Pancreas (tissue), 10 donors: ENCODE results near the gene BCAT1. TPM values are rescaled to one million over a fixed set of nuclear protein-coding genes. Genes with fewer than 3 reads are reported as not detected.

Experiments
- ATAC-seq, 4 donors: fragments of 200-7000 bp; cut with Tn5 transposase; one replicate each; pipeline versions ENCODE4 v1.8.0 to v1.9.1; 2020; ENCODE audit warnings: mild to moderate bottlenecking in 4 of 4, moderate library complexity in 4 of 4
- DNase-seq, 6 donors: peaks; one replicate each; pipeline ENCODE4 v3.0.0-alpha.2; 2020
- FAIRE-seq: peaks from 2 replicates; lab custom pipeline; 2012; peaks lifted over from hg19 to GRCh38; lab: Jason Lieb, UNC
- H3K27ac ChIP-seq, 4 donors: fragments of 200-600 bp; sonication (generic); 1 replicate in 3 of 4; 2 replicates in 1 of 4; pipeline versions ENCODE4 v1.5.0 to v1.8.0; 2020
- H3K27me3 ChIP-seq, 4 donors: fragments of 200-600 bp; one replicate each; pipeline ENCODE4 v1.8.0; 2021
- H3K36me3 ChIP-seq, 3 donors: fragments of 200-600 bp; sonication (generic) in 1 of 3; one replicate each; pipeline versions ENCODE4 v1.5.0 to v1.8.0; 2020 to 2021
- H3K4me1 ChIP-seq, 3 donors: fragments of 200-600 bp; one replicate each; pipeline ENCODE4 v1.8.0; 2021
- H3K4me3 ChIP-seq, 4 donors: fragments of 200-600 bp; sonication (generic) in 2 of 4; one replicate each; pipeline versions ENCODE4 v1.5.0 to v1.8.0; 2020 to 2021
- H3K9me3 ChIP-seq, 4 donors: fragments of 200-600 bp; one replicate each; pipeline ENCODE4 v1.8.0; 2021
- CTCF ChIP-seq, 4 donors: fragments of 200-600 bp; sonication (generic) in 3 of 4; IDR thresholded peaks; one replicate each; pipeline versions ENCODE4 v1.5.0 to v1.8.0; 2021; ENCODE audit warnings: antibody characterized with exemption in 4 of 4
- WGBS, 2 donors: extraction: QIAGEN DNeasy Blood & Tissue Kit; methylation state at CpG; one replicate each; pipeline ENCODE4 v1.1.7; 2013; 5-methylcytosine and 5-hydroxymethylcytosine counted together
- intact Hi-C, 3 donors: fragments of 100-400 bp; cut with DNase I; formaldehyde crosslinking; loops; one replicate each; pipeline versions ENCODE4 v1.11.1 to v1.14.2; 2022
- polyA plus RNA-seq, 2 donors: library from polyadenylated mRNA; stranded (reverse); fragments of 200-250 nt; gene quantifications; one replicate each; pipeline ENCODE4 v1.2.3, GENCODE V29; 2013
- total RNA-seq, 6 donors: library from RNA; stranded (reverse); fragmentation: NEBNext Ultra II Directional in 4 of 6; extraction: Animal tissue kit (Norgen Biotek cat#: 25700) in 4 of 6; gene quantifications; one replicate each; pipeline versions ENCODE4 v1.2.1 to v1.2.4, GENCODE V29; 2021 to 2023
- donor health status: healthy with polysubstance abuse.
- donor health status: DM: no; HTN: no; CAD: no; lungs with moderate emphysema.
- donor health status: DM: no; HTN: no; CAD: no.
- donor health status: control.
- donor health status: control.
- donor health status: Bipolar disorder and iron deficiency.
- donor health status: DM: yes; HTN: yes; CAD: no.
- donor health status: DM: no; HTN: no; CAD: no.
- donor health status: DM: no; HTN: no; CAD: no.
- donor health status: DM: yes; HTN: yes; CAD: no.

Gene BCAT1
- total and polyA plus RNA-seq, 8 donors: 7.6 to 121 (median 67.7) TPM

DNA sequence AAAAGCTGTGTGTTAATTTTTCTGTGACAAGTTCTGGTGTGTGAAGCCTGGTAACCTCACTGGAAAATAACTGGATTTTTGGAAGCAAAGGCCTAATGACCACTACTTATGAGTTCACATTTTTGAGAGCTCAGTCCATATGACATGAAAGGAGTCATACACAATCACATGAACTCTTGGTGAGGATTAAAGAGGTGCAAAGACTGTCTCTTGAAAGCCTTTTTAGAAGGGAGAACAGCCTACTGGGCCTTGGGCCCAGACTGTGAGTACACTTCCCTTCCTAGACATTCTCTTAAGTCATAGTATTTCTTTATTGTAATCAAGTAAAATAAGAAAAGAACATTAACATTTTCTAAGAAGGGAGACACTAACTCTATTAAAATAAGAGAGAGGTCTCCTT, 176.1 kb downstream of the BCAT1 start:
- no peak overlapping the region for H3K4me3 ChIP-seq
- ATAC-seq: no peak

DNA sequence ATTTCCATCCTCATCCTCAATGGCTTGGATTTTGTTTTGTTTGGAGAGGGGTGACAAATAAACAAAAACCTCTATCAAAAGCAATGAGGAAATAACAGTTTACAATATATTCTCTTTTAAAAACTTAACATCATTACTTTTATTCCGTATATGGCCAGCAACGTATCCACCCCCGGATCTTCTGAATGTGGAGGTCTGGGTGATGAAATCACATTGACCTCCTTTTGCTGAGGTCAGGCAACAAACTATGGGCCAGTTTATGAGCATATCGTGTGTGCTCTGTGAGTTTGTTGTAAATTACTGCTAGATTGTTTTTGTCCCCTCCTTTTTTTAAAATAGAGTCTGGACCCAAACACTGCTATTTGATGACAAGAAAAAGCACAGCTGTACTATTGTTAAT, 178.1 kb downstream of the BCAT1 start:
- no peaks in the 10 kb centered on the region for H3K27me3 ChIP-seq
- no peaks in the 10 kb centered on the region for H3K9me3 ChIP-seq
- FAIRE-seq: no peak
- TF ChIP-seq CTCF (IDR thresholded peaks at IDR 0.05): no peak
- H3K4me1 ChIP-seq: no peaks in the 10 kb centered on the region
- 78 to 82% methylated on average over 4 of the region's 4 CpGs for WGBS, 2 donors
- intact Hi-C loops: no loop called here
- DNase-seq: no peak
- no peak overlapping the region for H3K27ac ChIP-seq
- no peaks in the 10 kb centered on the region for H3K36me3 ChIP-seq
- H3K4me3 ChIP-seq: no peak overlapping the region
- no peak for ATAC-seq

More for the DNA sequence above, 176.1 kb downstream of the BCAT1 start:
- DNase-seq (no peak), FAIRE-seq (no peak)
- H3K36me3 ChIP-seq: no peaks in the 10 kb centered on the region
- H3K27me3 ChIP-seq: no peaks in the 10 kb centered on the region
- no peaks in the 10 kb centered on the region for H3K4me1 ChIP-seq
- intact Hi-C loops: no loop called here
- no peaks in the 10 kb centered on the region for H3K9me3 ChIP-seq
- no peak for TF ChIP-seq CTCF (IDR thresholded peaks at IDR 0.05)
- no peak overlapping the region for H3K27ac ChIP-seq

DNA sequence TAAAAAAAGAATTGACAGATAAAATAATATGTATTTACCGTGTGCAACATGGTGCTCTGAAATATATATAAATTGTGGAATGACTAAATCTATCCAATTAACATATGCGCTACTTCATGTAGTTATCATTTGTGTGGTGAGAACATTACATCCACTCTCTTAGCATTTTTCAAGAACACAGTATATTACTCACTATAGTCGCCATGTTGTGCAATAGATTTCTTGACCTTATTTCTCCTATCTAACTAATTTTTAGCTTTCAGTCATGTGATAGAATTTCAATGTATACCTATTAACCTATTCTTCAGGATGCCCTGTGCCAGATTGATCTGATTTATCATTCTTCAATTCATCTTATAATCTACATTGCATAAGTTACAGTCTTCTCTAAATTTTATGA, 178.6 kb downstream of the BCAT1 start:
- 88 to 93% methylated on average over 3 of the region's 3 CpGs for WGBS, 2 donors
- FAIRE-seq (no peak), ATAC-seq (no peak), DNase-seq (no peak)
- H3K4me3 ChIP-seq: no peak overlapping the region
- H3K27ac ChIP-seq: no peak overlapping the region
- intact Hi-C loops: no loop called here
- no peaks in the 10 kb centered on the region for H3K9me3 ChIP-seq
- H3K27me3 ChIP-seq: no peaks in the 10 kb centered on the region
- TF ChIP-seq CTCF (IDR thresholded peaks at IDR 0.05): no peak
- H3K4me1 ChIP-seq: no peaks in the 10 kb centered on the region
- H3K36me3 ChIP-seq: no peaks in the 10 kb centered on the region

GRCh38 chr12:24769682-24770081, 179.2 kb downstream of the BCAT1 start:
- DNase-seq (no peak), ATAC-seq (no peak), FAIRE-seq (no peak)
- no peak overlapping the region for H3K4me3 ChIP-seq
- no peaks in the 10 kb centered on the region for H3K27me3 ChIP-seq
- no peak overlapping the region for H3K27ac ChIP-seq
- H3K4me1 ChIP-seq: no peaks in the 10 kb centered on the region
- WGBS, 2 donors: 67 to 71% methylated on average over 3 of the region's 3 CpGs
- intact Hi-C loops: no loop called here
- no peak for TF ChIP-seq CTCF (IDR thresholded peaks at IDR 0.05)
- H3K36me3 ChIP-seq: no peaks in the 10 kb centered on the region
- no peaks in the 10 kb centered on the region for H3K9me3 ChIP-seq

- no peaks in the 10 kb centered on the region for H3K36me3 ChIP-seq
- no peak for TF ChIP-seq CTCF (IDR thresholded peaks at IDR 0.05)
- DNase-seq (no peak), FAIRE-seq (no peak), ATAC-seq (no peak)
- H3K9me3 ChIP-seq: no peaks in the 10 kb centered on the region
- H3K4me3 ChIP-seq: no peak overlapping the region
- H3K27ac ChIP-seq: no peak overlapping the region
- H3K27me3 ChIP-seq: no peaks in the 10 kb centered on the region
- intact Hi-C loops: no loop called here
- H3K4me1 ChIP-seq: no peaks in the 10 kb centered on the region
Measured at GRCh38 chr12:24768415-24768814, 180.5 kb downstream of the BCAT1 start.
